Measurements from ENCODE around the gene CLEC2A. TPM values are rescaled to one million over a fixed set of nuclear protein-coding genes. Genes with fewer than 3 reads are reported as not detected.

The CLEC2A gene
- polyA plus RNA-seq, 2 of the 4 experiments (the other 2 are of a cell fraction), result not detected

GRCh38 chr12:9870286-9870866, 61.8 kb downstream of the CLEC2A start:
- Histone ChIP-seq H3K9me3 (no peaks in the 10 kb centered on the region), H3K4me1 (no peaks in the 10 kb centered on the region), H3K4me3 (peak overlapping the region; percentile 39; the same call in 2 of the 3 replicates), H3K27ac (peak overlapping the region in 1 of 2 experiments; percentile 43; a peak in 2 of 6 replicates), H3K4me2 (peak overlapping the region; percentile 76)
- ATAC-seq, result no peak
- ChIA-PET POLR2A (no interaction called here), CTCF (interaction anchor here (0.6 kb wide), 1 partner anchor 494 kb away, joined by 3 read pairs; no protein-coding TSS in a partner anchor)
- no peak for TF ChIP-seq SREBF2 (IDR thresholded peaks at IDR 0.05)
- TF ChIP-seq FOXS1 (CRISPR knock-in tag; IDR thresholded peaks at IDR 0.05), result no peak
- peak; percentile 78 for TF ChIP-seq MAFK (IDR thresholded peaks at IDR 0.05; ENCODE audit: partially characterized antibody)
- no peak for DNase-seq (ENCODE audit: low read depth in 1 of 2, low spot score in 1 of 2)
- 68% methylated on average over 2 of the region's 2 CpGs for WGBS (ENCODE audit: missing lambda C conversion rate)
- no peak for FAIRE-seq

GRCh38 chr12:9869307-9870161, 62.6 kb downstream of the CLEC2A start, which contains the start of gene CLEC2B:
Gene CLEC2B (minus strand): TSS chr12:9869354.
- peak within 1 kb of the TSS; percentile 76 for H3K4me2 ChIP-seq
- H3K9me3 ChIP-seq, result no peaks in the 10 kb centered on the region
- peak in 1 of 2 experiments; percentile 42 for DNase-seq (ENCODE audit: low read depth in 1 of 2, low spot score in 1 of 2)
- peak in 1 of 2 experiments; percentile 69; a peak in 3 of 6 replicates for ATAC-seq
- no peak for FAIRE-seq
- POLR2A ChIA-PET, result no interaction called here
- H3K27ac ChIP-seq, result peak within 1 kb of the TSS; percentile 43
- TF ChIP-seq EP300 (IDR thresholded peaks at IDR 0.05), result no peak
- no peak for TF ChIP-seq FOSL2 (IDR thresholded peaks at IDR 0.05)
- TF ChIP-seq FOSL2 (CRISPR knock-in tag; IDR thresholded peaks at IDR 0.05), result peak; percentile 51; the same call in 1 of the 2 replicates
- peak; percentile 10 for TF ChIP-seq ZFP36 (IDR thresholded peaks at IDR 0.05; ENCODE audit: borderline replicate concordance, partially characterized antibody)
- no peak for TF ChIP-seq ZNF302 (CRISPR knock-in tag; IDR thresholded peaks at IDR 0.05)
- H3K4me3 ChIP-seq, result peak within 1 kb of the TSS; percentile 39
- 8% methylated on average over 11 of the region's 11 CpGs for WGBS (ENCODE audit: missing lambda C conversion rate)
- no peaks in the 10 kb centered on the region for H3K4me1 ChIP-seq
- CTCF ChIA-PET, result no interaction called here

GRCh38 chr12:9868951-9869306, 63.2 kb downstream of the CLEC2A start:
- CTCF ChIA-PET, result no interaction called here
- POLR2A ChIA-PET, result no interaction called here
- TF ChIP-seq HES2 (IDR thresholded peaks at IDR 0.05), result no peak
- TF ChIP-seq CEBPB (IDR thresholded peaks at IDR 0.05), result no peak
- no peak for TF ChIP-seq EHF (CRISPR knock-in tag; IDR thresholded peaks at IDR 0.05)
- TF ChIP-seq FOSB (CRISPR knock-in tag; IDR thresholded peaks at IDR 0.05), result no peak
- no peak for TF ChIP-seq GATA3 (IDR thresholded peaks at IDR 0.05; ENCODE audit: borderline replicate concordance)
- no peak for TF ChIP-seq PHF8 (IDR thresholded peaks at IDR 0.05; ENCODE audit: borderline replicate concordance, low read depth)
- no peak for TF ChIP-seq MAX (IDR thresholded peaks at IDR 0.05)
- no peak for TF ChIP-seq EHMT2 (IDR thresholded peaks at IDR 0.05; ENCODE audit: low read depth)
- no peak for TF ChIP-seq ZFP36 (IDR thresholded peaks at IDR 0.05; ENCODE audit: borderline replicate concordance, partially characterized antibody)
- TF ChIP-seq EP300 (IDR thresholded peaks at IDR 0.05), result no peak
- TF ChIP-seq HOXA7 (CRISPR knock-in tag; IDR thresholded peaks at IDR 0.05), result no peak
- no peak for TF ChIP-seq HEYL (CRISPR knock-in tag; IDR thresholded peaks at IDR 0.05)
- no peak for TF ChIP-seq NFE2L2 (conservative IDR thresholded peaks at IDR 0.05; ENCODE audit: low read length)
- no peak for TF ChIP-seq BCL3 (IDR thresholded peaks at IDR 0.05)
- no peak for TF ChIP-seq HDAC2 (IDR thresholded peaks at IDR 0.05)
- TF ChIP-seq HOXB13 (CRISPR knock-in tag; IDR thresholded peaks at IDR 0.05; ENCODE audit: low read depth), result no peak
- no peak for TF ChIP-seq ZC3H11A (IDR thresholded peaks at IDR 0.05)
- no peak for TF ChIP-seq ELK1 (IDR thresholded peaks at IDR 0.05; ENCODE audit: low read depth, low read length)
- TF ChIP-seq MAFK (IDR thresholded peaks at IDR 0.05; ENCODE audit: partially characterized antibody), result no peak
- H3K4me3 ChIP-seq, result peak overlapping the region; percentile 39
- no peak for ATAC-seq
- H3K27ac ChIP-seq, result peak overlapping the region in 1 of 2 experiments; percentile 15; a peak in 3 of 6 replicates
- H3K4me1 ChIP-seq, result no peaks in the 10 kb centered on the region
- peak overlapping the region; percentile 76 for H3K4me2 ChIP-seq
- WGBS (ENCODE audit: missing lambda C conversion rate), result 28% methylated on average over 4 of the region's 4 CpGs
- H3K9me3 ChIP-seq, result no peaks in the 10 kb centered on the region
- DNase-seq (ENCODE audit: low read depth in 1 of 2, low spot score in 1 of 2), result no peak
- no peak for FAIRE-seq
